HG03103 (cell line): Measurements from ENCODE around the gene PHC2.

Experiments
- ATAC-seq: cut with Tn5 transposase; IDR thresholded peaks from one replicate; pipeline ENCODE4 v1.9.1; 2021; ENCODE audit warnings: low read depth; ENCODE audit not compliant: unreplicated experiment

The PHC2 gene

GRCh38 chr1:33372162-33372561 is 58.7 kb downstream of the PHC2 start:
- ATAC-seq: no peak

- no peak for ATAC-seq
These were observed 59.6 kb downstream of the PHC2 start for GRCh38 chr1:33371334-33371733.

- ATAC-seq: no peak
These were observed 60.1 kb downstream of the PHC2 start for GRCh38 chr1:33370827-33371226.

- ATAC-seq: no peak
These were observed 60.6 kb downstream of the PHC2 start for GRCh38 chr1:33370301-33370700.

GRCh38 chr1:33369764-33370163 is 61.1 kb downstream of the PHC2 start:
- ATAC-seq: no peak

- no peak for ATAC-seq
These were observed 61.8 kb downstream of the PHC2 start for GRCh38 chr1:33369081-33369480.

- no peak for ATAC-seq
These were observed 62.5 kb downstream of the PHC2 start for GRCh38 chr1:33368431-33368830.

- ATAC-seq: no peak
These were observed 63.1 kb downstream of the PHC2 start for GRCh38 chr1:33367485-33368405.

- no peak for ATAC-seq
These were observed 64.0 kb downstream of the PHC2 start for GRCh38 chr1:33366762-33367484.

- ATAC-seq: no peak
These were observed 65.3 kb downstream of the PHC2 start for GRCh38 chr1:33365560-33365997.

GRCh38 chr1:33364565-33364918 is 66.4 kb downstream of the PHC2 start:
- no peak for ATAC-seq

GRCh38 chr1:33363470-33363861 is 67.4 kb downstream of the PHC2 start:
- ATAC-seq: no peak

- no peak for ATAC-seq
These were observed 67.9 kb downstream of the PHC2 start for GRCh38 chr1:33363021-33363420.

- ATAC-seq: no peak
These were observed 69.2 kb downstream of the PHC2 start for GRCh38 chr1:33361532-33362235.

GRCh38 chr1:33360367-33360766 is 70.5 kb downstream of the PHC2 start:
- no peak for ATAC-seq

GRCh38 chr1:33359931-33360330 is 71.0 kb downstream of the PHC2 start:
- ATAC-seq: no peak

GRCh38 chr1:33358795-33359503 is 71.9 kb downstream of the PHC2 start:
- ATAC-seq: no peak

- ATAC-seq: no peak
These were observed 72.6 kb downstream of the PHC2 start for GRCh38 chr1:33358114-33358794.

- ATAC-seq: no peak
These were observed 73.8 kb downstream of the PHC2 start for GRCh38 chr1:33357099-33357498.

GRCh38 chr1:33354707-33355316 is 76.1 kb downstream of the PHC2 start:
- ATAC-seq: no peak
